Glomerular visceral epithelial cell (primary cell): ENCODE data around the gene RDH5.

ENCODE experiments used
- DNase-seq: peaks from one replicate; pipeline ENCODE4 v3.0.0-alpha.2; 2016; ENCODE audit errors: extremely low spot score

Gene RDH5

DNA sequence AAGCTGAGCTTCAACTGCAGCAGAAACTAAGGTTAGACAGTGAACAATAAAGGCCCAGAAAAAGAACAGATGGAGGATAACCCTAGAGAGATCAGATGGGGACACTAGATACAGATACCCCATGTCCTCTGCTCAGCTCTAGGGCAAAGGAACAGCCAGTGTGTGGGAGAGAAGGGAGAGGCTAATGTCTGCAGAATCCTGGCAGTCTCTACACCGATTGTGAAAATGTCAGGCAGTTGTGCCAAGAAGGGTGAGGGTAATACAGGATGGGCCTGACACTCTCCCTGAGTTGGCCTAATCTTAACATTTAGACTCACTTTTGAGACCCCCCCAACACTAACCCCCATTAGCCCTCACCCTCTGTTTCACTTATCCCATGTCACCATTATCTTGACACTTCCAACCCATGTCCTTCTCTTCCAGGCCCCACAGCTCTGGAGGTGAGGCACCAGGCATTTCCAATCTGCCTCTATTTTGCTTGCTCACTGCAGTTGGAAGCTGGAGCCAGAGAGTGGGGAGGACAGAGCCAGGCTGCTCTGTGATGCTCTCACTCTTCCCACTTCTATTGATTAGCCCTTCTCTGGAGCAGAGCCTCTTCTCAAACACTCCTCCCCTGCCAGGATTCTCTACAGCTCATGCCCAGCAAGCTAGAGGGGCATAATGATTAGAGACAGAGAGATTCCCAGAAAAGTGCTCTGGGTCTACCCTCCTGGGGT lies 7.3 kb upstream of the RDH5 start:
- DNase-seq: no peak

DNA sequence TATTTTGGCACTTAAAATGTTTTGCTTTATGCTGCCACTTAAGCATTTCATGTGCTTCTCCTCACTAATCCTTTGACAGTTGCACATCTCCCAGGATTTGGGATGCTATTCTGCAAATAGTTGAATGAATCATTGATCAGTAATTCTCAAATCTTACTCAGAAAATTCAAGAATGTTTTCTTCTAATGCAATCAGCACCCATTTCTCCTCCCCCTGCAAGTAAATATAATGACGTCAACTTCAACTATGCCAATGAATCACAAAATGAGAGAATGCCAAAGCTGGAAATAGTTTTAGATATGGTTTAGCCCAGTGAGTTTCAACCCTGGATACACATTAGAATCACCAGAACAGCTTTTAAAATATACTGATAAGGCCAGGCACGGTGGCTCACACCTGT lies 6.5 kb upstream of the RDH5 start:
- DNase-seq: no peak

DNA sequence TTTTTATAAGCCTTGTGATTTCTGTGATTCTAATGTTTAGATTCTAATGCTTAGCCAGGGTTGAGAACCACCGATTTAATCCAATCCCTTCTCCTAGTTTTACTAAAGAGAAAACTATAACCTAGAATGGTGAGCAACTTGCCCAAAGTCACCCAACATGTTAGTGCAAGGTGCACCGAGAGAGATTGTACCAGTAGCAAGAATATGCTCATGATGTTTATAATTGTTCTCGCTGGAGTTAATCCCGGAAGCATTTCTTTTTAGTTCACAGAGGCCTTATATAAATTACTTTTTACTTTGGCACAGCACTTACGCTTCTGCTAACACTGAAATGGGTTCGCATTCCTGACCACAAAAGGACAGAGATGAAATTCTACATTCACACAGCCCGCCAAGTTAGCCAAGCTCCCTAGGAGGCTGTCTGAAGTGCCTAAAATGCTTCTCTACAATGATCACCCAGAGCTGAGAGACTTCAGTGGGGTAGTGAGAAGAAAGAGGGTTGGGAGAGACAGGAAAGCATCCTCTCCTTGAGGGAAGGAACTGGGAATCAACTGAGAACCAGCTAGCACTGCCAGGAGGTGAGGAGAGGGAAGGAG lies 4.9 kb upstream of the RDH5 start:
- no peak for DNase-seq

DNA sequence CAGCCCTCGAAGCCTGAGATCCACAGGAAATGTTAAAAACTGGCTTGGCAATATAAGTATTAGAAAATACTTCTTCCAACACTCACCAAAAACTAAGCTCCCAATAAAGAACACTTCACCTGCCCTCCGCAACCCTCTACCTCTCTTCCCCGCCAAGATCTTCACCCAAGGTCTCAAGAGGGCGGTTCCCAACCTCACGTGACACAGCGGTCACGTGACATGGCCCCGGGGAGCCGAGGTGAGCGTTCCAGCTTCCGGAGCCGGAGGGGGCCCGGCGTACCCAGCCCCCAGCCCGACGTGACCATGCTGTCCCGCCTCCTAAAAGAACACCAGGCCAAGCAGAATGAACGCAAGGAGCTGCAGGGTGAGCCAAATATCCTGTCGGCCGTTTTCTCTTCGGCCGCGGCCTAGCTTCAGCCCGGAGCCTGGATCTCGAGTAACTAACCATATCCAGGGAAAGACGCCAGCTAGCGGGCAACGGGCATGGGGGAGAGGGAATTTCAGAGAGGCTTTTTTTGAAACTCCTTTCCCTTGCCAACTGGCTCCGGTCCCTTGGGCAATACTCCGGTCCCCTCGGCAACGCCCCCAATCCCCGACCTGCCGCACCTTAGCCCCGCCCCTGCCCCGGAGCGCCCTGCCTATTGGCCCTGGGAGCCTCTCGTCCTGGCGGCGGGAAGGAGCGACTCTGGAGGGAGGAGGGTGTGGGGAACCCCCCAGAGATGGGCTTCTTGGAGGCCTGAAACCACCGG lies 4.2 kb upstream of the RDH5 start, which contains the start of gene BLOC1S1:
Gene BLOC1S1 (plus strand): TSS at position 214 of the 749 bp plus-strand sequence. CDS start 6 bp downstream, at position 220.
- DNase-seq: peak; percentile 92

DNA sequence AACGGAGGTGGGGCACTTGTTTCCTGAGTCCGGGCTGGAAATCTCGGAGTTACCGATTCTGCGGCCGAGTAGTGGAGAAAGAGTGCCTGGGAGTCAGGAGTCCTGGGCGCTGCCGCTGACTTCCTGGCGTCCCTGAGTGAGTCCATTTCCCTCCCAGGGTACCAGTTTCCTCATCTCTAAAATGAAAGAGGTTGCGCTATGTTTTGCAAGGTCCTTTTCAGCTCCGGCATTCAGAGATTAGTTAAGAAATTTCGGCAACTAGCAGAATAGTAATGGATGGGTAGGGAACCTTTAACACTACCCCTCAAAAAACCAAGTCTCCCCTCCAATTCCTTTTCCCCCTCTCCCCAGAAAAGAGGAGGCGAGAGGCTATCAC lies 3.6 kb upstream of the RDH5 start:
- no peak for DNase-seq

DNA sequence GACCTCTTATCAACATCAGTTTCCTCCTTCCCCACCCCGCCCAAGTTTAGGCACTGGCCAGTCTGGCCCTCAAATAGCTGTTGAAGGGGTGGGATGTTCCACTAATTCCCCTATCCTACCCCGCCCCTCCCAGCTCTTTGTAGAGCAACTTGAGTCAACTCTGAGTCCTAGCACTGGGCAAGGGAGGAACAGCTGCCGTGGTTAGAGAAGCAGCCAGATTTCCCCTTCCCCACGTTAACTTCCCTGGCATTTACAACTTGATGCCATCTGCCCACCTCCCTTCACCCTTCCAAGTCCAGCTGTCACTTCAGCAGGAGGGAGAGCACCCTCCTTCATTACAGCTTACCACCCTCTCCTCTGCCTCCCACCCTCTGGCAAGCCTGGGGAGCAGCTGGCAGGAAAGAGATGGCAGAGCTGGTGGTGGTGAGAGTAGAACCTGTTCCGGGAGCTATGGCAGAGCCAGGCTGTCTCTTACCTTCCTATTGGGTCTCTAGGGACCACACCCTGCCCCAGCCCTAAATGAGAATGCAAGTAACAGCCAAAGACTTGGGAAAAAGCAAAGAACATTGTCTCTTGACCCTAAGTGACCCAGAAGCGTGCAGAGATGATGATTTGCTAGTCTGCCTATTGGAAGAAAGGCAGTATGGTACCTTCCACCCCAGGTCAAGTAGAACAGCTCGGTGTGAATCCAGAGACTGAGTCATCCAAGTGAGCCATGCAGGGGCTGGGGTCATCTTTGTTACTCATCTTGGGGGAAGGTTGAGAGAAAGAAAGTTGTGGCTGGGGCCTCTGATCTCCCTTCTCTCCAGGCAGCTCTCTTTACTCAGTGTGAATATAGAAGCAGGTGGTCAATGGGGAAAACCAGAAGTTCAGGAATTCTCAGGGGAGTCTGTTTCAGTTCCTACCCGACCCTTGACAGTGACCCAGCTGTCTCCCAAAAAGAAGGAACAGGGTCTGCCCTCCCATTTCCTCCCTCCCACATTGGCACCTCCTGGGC lies 2.9 kb upstream of the RDH5 start:
- peak; percentile 66 for DNase-seq

DNA sequence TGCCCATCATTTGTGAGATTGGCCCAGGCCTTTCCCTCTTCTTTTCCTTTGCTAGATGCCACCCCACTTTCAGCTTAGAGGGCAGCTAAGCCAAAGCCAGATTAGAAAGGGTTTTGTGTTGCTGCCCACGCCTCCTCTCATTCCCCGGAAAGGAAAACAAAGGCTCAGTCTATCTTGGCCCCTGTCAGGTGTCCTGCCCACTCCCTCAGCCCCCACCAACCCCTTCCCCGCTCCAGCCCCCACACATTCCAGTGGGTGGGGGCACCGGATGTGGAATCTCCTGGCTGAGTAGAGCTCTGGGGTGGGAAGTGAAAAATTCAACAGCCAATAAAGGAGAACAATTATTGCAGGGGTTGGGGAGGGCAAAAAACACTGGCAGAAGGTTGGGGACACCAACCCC lies 2.2 kb upstream of the RDH5 start:
- DNase-seq: peak; percentile 48

DNA sequence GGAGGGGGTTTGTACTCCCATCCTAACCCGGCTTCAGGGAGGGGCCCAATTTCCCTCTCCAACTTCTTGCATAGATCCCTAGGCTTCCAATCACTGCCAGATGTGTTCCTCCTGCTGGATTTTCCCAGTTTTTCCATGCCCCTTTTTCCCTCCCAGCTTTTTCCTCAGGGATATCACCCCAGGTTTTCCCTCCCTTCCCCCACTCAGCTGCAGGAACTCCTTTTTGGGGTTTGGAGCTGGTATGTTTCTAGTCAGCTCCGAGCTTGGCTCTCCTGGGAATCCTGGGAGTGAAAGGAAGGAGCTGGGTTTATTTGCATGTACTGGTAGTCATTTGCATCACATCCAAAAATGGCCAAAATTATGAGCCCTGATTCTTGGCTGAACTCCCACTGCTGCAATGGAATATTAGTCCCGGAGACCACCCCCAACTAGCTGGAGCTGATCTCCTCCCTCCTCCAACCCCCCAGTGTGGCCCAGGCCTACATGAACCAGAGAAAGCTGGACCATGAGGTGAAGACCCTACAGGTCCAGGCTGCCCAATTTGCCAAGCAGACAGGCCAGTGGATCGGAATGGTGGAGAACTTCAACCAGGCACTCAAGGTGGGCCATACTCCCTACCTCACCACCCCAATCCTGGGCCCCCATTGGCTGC lies 1.4 kb upstream of the RDH5 start:
- DNase-seq: no peak

DNA sequence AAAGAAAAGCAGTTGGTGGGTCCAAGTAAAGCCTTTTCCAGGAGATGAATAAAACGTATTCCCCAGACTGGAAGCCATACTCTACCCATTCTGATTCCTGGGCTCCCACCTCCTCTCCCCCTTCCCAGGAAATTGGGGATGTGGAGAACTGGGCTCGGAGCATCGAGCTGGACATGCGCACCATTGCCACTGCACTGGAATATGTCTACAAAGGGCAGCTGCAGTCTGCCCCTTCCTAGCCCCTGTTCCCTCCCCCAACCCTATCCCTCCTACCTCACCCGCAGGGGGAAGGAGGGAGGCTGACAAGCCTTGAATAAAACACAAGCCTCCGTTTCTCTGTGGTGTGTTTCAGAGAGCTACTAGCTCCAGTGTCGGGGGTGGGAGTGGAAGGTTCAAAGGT lies 822 bp upstream of the RDH5 start:
- DNase-seq: no peak

DNA sequence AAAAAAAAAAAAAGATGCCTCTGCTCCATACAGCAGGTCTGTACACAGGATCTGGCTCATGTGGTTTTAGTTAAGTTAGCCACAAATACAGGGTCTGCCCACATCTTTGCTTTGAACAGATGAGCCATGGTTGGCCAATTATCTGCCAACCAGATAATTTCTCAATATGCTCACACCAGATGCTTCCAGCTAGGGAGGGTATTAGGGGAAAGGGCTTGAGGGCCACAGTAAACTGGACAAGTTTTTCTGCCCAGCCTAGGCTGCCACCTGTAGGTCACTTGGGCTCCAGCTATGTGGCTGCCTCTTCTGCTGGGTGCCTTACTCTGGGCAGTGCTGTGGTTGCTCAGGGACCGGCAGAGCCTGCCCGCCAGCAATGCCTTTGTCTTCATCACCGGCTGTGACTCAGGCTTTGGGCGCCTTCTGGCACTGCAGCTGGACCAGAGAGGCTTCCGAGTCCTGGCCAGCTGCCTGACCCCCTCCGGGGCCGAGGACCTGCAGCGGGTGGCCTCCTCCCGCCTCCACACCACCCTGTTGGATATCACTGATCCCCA lies 776 bp downstream of the RDH5 start:
- peak; percentile 97 for DNase-seq

DNA sequence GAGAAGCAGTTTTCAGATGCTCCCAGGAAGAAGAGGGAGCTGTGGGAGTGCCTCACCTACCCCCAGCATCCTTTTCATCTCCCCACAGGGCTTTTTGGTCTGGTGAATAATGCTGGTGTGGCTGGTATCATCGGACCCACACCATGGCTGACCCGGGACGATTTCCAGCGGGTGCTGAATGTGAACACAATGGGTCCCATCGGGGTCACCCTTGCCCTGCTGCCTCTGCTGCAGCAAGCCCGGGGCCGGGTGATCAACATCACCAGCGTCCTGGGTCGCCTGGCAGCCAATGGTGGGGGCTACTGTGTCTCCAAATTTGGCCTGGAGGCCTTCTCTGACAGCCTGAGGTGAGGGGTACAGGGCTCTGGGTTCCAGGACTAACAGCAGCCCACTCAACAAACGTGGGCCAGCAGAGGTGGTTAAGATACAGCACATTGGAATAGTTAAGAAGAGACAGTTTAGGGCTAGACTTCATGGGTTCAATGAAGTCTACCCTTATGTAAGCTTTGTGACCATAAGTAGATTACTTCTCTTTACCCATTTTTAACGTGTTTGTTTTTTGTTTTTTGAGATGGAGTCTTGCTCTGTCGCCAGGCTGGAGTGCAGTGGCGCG lies 1.5 kb downstream of the RDH5 start:
- DNase-seq: no peak

DNA sequence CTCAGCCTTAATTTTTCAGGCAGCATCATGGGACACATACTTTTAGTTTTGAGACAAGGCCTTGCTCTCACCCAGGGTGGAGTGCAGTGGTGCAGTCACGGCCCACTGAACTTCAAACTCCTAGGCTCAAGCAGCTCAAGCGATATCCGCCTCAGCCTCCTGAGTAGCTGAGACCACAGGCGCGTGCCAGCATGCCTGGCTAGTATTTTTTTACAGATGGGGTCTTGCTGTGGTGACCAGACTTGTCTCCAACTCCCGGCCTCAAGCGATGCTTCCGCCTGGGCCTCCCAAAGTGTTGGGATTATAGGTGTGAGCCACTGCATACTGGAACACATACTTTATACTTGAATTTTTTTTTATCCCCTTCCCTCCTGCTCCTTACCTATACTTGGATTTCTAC lies 2.8 kb downstream of the RDH5 start:
- DNase-seq: peak; percentile 81

DNA sequence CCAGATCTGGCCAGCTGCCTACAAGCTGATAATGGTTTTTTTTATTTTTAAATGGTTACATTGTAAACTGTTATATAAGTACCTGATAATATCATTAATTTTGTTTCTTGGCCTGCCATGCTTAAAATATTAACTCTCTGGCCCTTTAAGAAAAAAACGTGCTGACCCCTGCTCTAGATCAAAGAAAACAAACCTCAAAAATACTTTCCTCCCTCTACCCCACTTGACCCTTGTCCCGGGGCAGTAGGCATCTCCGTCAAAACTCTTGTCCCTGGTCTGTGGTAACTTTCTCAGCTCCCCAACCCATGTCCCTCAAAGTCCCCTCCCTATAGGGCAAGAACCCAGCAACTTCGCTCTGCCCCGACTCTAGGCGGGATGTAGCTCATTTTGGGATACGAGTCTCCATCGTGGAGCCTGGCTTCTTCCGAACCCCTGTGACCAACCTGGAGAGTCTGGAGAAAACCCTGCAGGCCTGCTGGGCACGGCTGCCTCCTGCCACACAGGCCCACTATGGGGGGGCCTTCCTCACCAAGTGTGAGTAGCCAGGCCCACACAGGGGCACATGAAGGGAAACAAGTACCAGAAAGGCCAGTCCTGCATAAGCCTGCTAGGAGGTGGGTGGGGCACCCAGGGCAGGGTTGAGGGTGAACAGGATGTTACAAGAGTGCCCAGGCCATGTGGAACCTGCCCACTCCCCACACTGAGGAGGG lies 3.5 kb downstream of the RDH5 start:
- DNase-seq: no peak

DNA sequence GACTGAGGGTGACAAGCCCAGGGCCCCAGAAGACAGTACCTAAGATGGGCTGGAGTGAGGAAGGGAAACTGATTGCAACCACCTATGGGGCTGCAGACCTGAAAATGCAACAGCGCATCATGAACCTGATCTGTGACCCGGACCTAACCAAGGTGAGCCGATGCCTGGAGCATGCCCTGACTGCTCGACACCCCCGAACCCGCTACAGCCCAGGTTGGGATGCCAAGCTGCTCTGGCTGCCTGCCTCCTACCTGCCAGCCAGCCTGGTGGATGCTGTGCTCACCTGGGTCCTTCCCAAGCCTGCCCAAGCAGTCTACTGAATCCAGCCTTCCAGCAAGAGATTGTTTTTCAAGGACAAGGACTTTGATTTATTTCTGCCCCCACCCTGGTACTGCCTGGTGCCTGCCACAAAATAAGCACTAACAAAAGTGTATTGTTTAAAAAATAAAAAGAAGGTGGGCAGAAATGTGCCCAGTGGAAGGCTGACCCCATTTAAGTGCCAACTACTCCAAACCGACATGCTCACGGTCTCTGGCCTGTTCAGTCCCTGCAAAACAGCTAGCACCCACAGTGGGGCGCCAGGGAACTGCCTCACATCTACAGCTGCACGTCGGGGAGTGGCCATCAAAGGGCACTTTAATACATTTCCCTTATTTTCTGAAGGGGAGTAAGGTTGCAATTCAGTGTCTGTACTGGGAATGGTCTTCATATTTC lies 4.2 kb downstream of the RDH5 start:
- peak; percentile 61 for DNase-seq

DNA sequence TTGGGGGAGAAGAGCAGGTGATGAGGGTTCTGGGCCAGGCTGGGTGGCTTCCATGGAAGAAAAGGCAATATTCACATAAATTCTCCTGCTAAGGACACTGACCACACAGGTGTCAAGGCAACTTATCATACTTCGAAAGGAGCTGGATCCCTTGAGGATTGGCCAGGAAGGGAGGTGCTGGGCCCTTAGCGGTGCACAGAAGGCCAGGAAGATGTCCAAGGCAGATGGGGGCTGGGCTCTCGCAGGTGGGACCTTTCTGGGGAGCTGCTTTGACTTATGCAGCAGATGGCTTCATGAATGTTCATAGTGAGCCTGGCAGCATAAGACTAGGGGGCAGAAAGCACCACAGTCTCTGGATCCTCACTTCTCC lies 4.7 kb downstream of the RDH5 start:
- DNase-seq: no peak

DNA sequence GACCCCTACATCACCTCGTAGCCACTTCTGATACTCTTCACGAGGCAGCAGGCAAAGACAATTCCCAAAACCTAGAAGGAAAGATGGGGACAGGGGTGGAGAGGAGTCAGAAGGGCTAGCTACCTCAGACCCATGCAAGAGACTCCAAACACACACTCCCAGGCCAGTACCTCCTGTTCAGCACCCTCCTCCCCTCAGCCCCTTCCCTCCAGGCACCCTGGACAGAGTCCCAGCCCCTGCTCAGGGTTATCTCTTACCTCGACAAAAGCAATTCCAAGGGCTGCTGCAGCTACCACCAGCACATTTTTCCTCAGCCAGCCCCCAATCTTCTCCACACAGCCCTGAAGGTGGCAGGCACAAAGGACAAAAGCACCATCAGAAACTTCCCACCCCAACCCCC lies 5.4 kb downstream of the RDH5 start:
- DNase-seq: no peak

DNA sequence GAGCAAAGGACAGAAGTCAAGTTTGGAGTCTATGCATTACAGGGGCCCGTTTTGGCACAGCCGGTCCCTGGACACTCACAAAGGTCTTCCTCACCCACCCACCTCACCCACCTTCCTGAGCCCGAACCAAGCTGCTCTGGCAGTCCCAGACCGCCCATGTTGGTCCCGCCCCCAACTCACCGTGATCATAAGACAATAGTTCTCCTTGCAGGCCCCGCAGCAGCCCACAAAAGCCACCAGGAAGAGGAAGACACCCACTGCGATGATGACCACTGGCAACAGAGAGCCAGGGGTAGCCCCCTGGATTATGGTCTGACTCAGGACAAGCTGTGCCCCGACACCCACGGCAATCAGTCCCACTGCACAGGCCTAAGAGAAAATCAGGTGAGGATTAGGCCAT lies 6.8 kb downstream of the RDH5 start:
- DNase-seq: no peak

DNA sequence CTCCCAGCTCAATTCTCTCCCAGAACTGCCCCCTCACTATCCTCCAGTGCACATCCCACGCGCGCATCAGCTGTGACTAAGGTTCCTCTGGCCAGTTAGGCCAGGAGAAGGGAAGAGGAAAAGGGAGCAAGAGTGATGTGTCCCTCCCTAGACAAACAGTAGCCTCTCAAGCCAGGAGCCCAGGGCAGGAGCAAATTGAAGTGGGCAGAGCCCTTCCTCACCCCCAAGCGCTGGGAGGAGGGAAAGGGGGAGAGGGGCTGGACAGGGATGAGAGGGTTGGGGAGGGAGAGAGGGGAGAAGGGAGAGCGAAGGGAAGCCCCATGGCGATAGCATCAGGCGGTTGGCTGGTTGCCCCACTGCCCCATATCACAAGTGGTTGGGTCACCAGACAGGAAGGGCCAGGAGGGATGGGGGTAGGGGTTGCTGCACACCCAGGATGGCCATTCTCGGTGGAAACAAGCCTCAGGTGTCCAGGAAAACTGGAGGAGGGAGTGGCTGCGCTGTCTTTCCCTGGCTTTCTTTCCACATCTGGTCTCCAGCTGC lies 7.5 kb downstream of the RDH5 start:
- DNase-seq: no peak
